CD4-positive, CD25-positive, alpha-beta regulatory T cell (primary cell): ENCODE results near the gene NFAT5. TPM values are rescaled to one million over a fixed set of nuclear protein-coding genes. Genes with fewer than 3 reads are reported as not detected.
A peak's percentile ranks its signal among the peaks of the same experiment; 100 is the strongest.

Source experiments
- ATAC-seq, 2 donors: fragments of 150-1000 bp; cut with Tn5 transposase; one replicate each; pipeline ENCODE4 v1.10.0; 2021; ENCODE audit warnings: low read depth in 2 of 2, moderate number of reproducible peaks in 2 of 2, moderate library complexity in 1 of 2
- DNase-seq, 3 donors: peaks; one replicate each; pipeline versions ENCODE4 v3.0.0 to v3.0.0-alpha.2; 2012 to 2022; ENCODE audit warnings: mixed read lengths in 1 of 3
- H3K27ac ChIP-seq: one replicate; pipeline ENCODE4 v1.7.0; 2013; ENCODE audit warnings: mild to moderate bottlenecking, low read length; ENCODE audit not compliant: insufficient read depth, poor library complexity, severe bottlenecking
- H3K27me3 ChIP-seq: one replicate; pipeline ENCODE4 v1.7.0; 2013; ENCODE audit warnings: low read length; ENCODE audit not compliant: control insufficient read depth, insufficient read depth
- H3K36me3 ChIP-seq: one replicate; pipeline ENCODE4 v1.7.0; 2013; ENCODE audit warnings: mild to moderate bottlenecking, low read length, moderate library complexity; ENCODE audit not compliant: control insufficient read depth, insufficient read depth
- H3K4me1 ChIP-seq: 2 replicates; pipeline ENCODE4 v1.7.0; 2013; ENCODE audit warnings: mild to moderate bottlenecking, low read length; ENCODE audit not compliant: insufficient read depth, control insufficient read depth, poor library complexity, severe bottlenecking
- H3K4me3 ChIP-seq: one replicate; pipeline ENCODE4 v1.7.0; 2013; ENCODE audit warnings: low read depth, mild to moderate bottlenecking, low read length, moderate library complexity
- H3K9me3 ChIP-seq, 2 experiments: 1 replicate in 1 of 2; 2 replicates in 1 of 2; pipeline ENCODE4 v1.7.0; 2013; ENCODE audit warnings: low read length in 2 of 2, mild to moderate bottlenecking in 1 of 2, moderate library complexity in 1 of 2; ENCODE audit not compliant: control insufficient read depth in 2 of 2
- H3K27ac Mint-ChIP-seq, 3 donors: one replicate each; pipeline ENCODE4 v1.8.0; 2020 to 2022; ENCODE audit warnings: mild to moderate bottlenecking in 3 of 3, mixed read lengths in 3 of 3, moderate library complexity in 2 of 3
- H3K27me3 Mint-ChIP-seq: one replicate; pipeline ENCODE4 v1.8.0; 2022; ENCODE audit warnings: mild to moderate bottlenecking, mixed read lengths
- H3K36me3 Mint-ChIP-seq: one replicate; pipeline ENCODE4 v1.8.0; 2020; ENCODE audit warnings: mixed read lengths
- H3K4me1 Mint-ChIP-seq, 4 donors: one replicate each; pipeline ENCODE4 v1.8.0; 2020 to 2022; ENCODE audit warnings: mixed read lengths in 4 of 4, mild to moderate bottlenecking in 1 of 4
- H3K4me3 Mint-ChIP-seq, 4 donors: one replicate each; pipeline ENCODE4 v1.8.0; 2020 to 2022; ENCODE audit warnings: mild to moderate bottlenecking in 4 of 4, mixed read lengths in 4 of 4, moderate library complexity in 3 of 4
- H3K9me3 Mint-ChIP-seq, 7 donors: one replicate each; pipeline ENCODE4 v1.8.0; 2020 to 2022; ENCODE audit warnings: mixed read lengths in 7 of 7, mild to moderate bottlenecking in 3 of 7, moderate library complexity in 2 of 7
- polyA plus RNA-seq, 4 donors: library from polyadenylated mRNA; unstranded; fragments of 300-500 nt; fragmentation: Illumina TruSeq; gene quantifications; one replicate each; pipeline ENCODE4 v1.2.3, GENCODE V29; 2021
- total RNA-seq: library from RNA; stranded (reverse); gene quantifications from one replicate; pipeline ENCODE4 v1.2.3, GENCODE V29; 2022

NFAT5 gene
- total and polyA plus RNA-seq, 5 donors from 2014 or later: 7.0 to 57.6 (median 12.0) TPM

GRCh38 chr16:69601250-69601649, 35.5 kb downstream of the NFAT5 start:
- Mint-ChIP-seq H3K36me3 (peaks cover 8% of the 10 kb centered on the region), H3K9me3 (no peaks in the 10 kb centered on the region), H3K4me3 (no peak overlapping the region), H3K27me3 (no peaks in the 10 kb centered on the region), H3K27ac (no peak overlapping the region), H3K4me1 (peaks cover 22 to 48% (median 37%) of the 10 kb centered on the region in 4 donors)
- H3K4me3 ChIP-seq: no peak overlapping the region
- DNase-seq (no peak), ATAC-seq (no peak)
- no peaks in the 10 kb centered on the region for H3K36me3 ChIP-seq
- no peaks in the 10 kb centered on the region for H3K9me3 ChIP-seq
- no peak overlapping the region for H3K27ac ChIP-seq
- H3K27me3 ChIP-seq: no peaks in the 10 kb centered on the region
- no peaks in the 10 kb centered on the region for H3K4me1 ChIP-seq

GRCh38 chr16:69606985-69607384, 41.2 kb downstream of the NFAT5 start:
- Mint-ChIP-seq H3K27ac (no peak overlapping the region), H3K36me3 (peaks cover 5% of the 10 kb centered on the region), H3K27me3 (no peaks in the 10 kb centered on the region), H3K4me1 (peaks cover 32 to 65% (median 39%) of the 10 kb centered on the region in 4 donors), H3K9me3 (peaks cover 0 to 1% (median 0%) of the 10 kb centered on the region in 7 donors), H3K4me3 (no peak overlapping the region)
- no peaks in the 10 kb centered on the region for H3K9me3 ChIP-seq
- H3K4me1 ChIP-seq: no peaks in the 10 kb centered on the region
- H3K27ac ChIP-seq: no peak overlapping the region
- no peak for ATAC-seq
- no peak for DNase-seq
- H3K36me3 ChIP-seq: no peaks in the 10 kb centered on the region
- no peak overlapping the region for H3K4me3 ChIP-seq
- no peaks in the 10 kb centered on the region for H3K27me3 ChIP-seq

- Histone ChIP-seq H3K4me1 (no peaks in the 10 kb centered on the region), H3K27ac (no peak overlapping the region), H3K9me3 (no peaks in the 10 kb centered on the region), H3K27me3 (no peaks in the 10 kb centered on the region), H3K4me3 (no peak overlapping the region), H3K36me3 (no peaks in the 10 kb centered on the region)
- DNase-seq (no peak), ATAC-seq (no peak)
- H3K27me3 Mint-ChIP-seq: no peaks in the 10 kb centered on the region
- H3K4me3 Mint-ChIP-seq: no peak overlapping the region
- H3K36me3 Mint-ChIP-seq: peaks cover 5% of the 10 kb centered on the region
- H3K9me3 Mint-ChIP-seq: peaks cover 0 to 1% (median 0%) of the 10 kb centered on the region in 7 donors
- peak overlapping the region in 2 of 3 donors; percentile 31 to 50 for H3K27ac Mint-ChIP-seq
- peaks cover 37 to 72% (median 45%) of the 10 kb centered on the region in 4 donors for H3K4me1 Mint-ChIP-seq
These were observed 41.9 kb downstream of the NFAT5 start for GRCh38 chr16:69607674-69608073.

- Histone ChIP-seq H3K4me1 (peaks cover 10% of the 10 kb centered on the region), H3K4me3 (no peak overlapping the region), H3K27me3 (no peaks in the 10 kb centered on the region), H3K36me3 (no peaks in the 10 kb centered on the region), H3K27ac (no peak overlapping the region), H3K9me3 (no peaks in the 10 kb centered on the region)
- Mint-ChIP-seq H3K36me3 (peaks cover 5% of the 10 kb centered on the region), H3K4me1 (peaks cover 50 to 78% (median 56%) of the 10 kb centered on the region in 4 donors), H3K4me3 (peak overlapping the region in 1 of 4 donors; percentile 83), H3K27ac (peak overlapping the region in 2 of 3 donors; percentile 11 to 84), H3K9me3 (peaks cover 0 to 1% (median 0%) of the 10 kb centered on the region in 7 donors), H3K27me3 (no peaks in the 10 kb centered on the region)
- ATAC-seq (no peak), DNase-seq (no peak)
These were observed 44.6 kb downstream of the NFAT5 start for GRCh38 chr16:69610356-69610755.

GRCh38 chr16:69611103-69611640, 45.4 kb downstream of the NFAT5 start:
- H3K4me1 ChIP-seq: peaks cover 10% of the 10 kb centered on the region
- H3K4me3 ChIP-seq: no peak overlapping the region
- peaks cover 8% of the 10 kb centered on the region for H3K36me3 Mint-ChIP-seq
- no peak overlapping the region for H3K27ac ChIP-seq
- no peaks in the 10 kb centered on the region for H3K36me3 ChIP-seq
- ATAC-seq (no peak), DNase-seq (no peak)
- H3K27ac Mint-ChIP-seq: peak overlapping the region in 2 of 3 donors; percentile 18 to 22
- no peaks in the 10 kb centered on the region for H3K27me3 ChIP-seq
- H3K4me1 Mint-ChIP-seq: peaks cover 54 to 80% (median 64%) of the 10 kb centered on the region in 4 donors
- H3K9me3 ChIP-seq: no peaks in the 10 kb centered on the region
- no peaks in the 10 kb centered on the region for H3K27me3 Mint-ChIP-seq
- H3K4me3 Mint-ChIP-seq: no peak overlapping the region
- H3K9me3 Mint-ChIP-seq: peaks cover 0 to 1% (median 0%) of the 10 kb centered on the region in 7 donors

- Histone ChIP-seq H3K27ac (no peak overlapping the region), H3K4me3 (peak overlapping the region; percentile 4), H3K27me3 (no peaks in the 10 kb centered on the region), H3K4me1 (peaks cover 12% of the 10 kb centered on the region), H3K36me3 (no peaks in the 10 kb centered on the region), H3K9me3 (no peaks in the 10 kb centered on the region)
- H3K36me3 Mint-ChIP-seq: peaks cover 7% of the 10 kb centered on the region
- ATAC-seq: peak; percentile 50 to 55
- H3K4me1 Mint-ChIP-seq: peaks cover 54 to 67% (median 58%) of the 10 kb centered on the region in 4 donors
- DNase-seq: peak in 1 of 3 donors; percentile 48
- H3K27ac Mint-ChIP-seq: peak overlapping the region; percentile 49 to 85 (median 59)
- H3K4me3 Mint-ChIP-seq: peak overlapping the region in 1 of 4 donors; percentile 1
- peaks cover 0 to 1% (median 0%) of the 10 kb centered on the region in 7 donors for H3K9me3 Mint-ChIP-seq
- H3K27me3 Mint-ChIP-seq: no peaks in the 10 kb centered on the region
These were observed 47.8 kb downstream of the NFAT5 start for GRCh38 chr16:69613378-69614154.

- Mint-ChIP-seq H3K36me3 (peaks cover 7% of the 10 kb centered on the region), H3K27me3 (no peaks in the 10 kb centered on the region), H3K4me1 (peaks cover 48 to 72% (median 62%) of the 10 kb centered on the region in 4 donors), H3K9me3 (peaks cover 0 to 1% (median 0%) of the 10 kb centered on the region in 7 donors), H3K27ac (peak overlapping the region in 2 of 3 donors; percentile 16 to 89), H3K4me3 (no peak overlapping the region)
- Histone ChIP-seq H3K9me3 (no peaks in the 10 kb centered on the region), H3K4me1 (peaks cover 18% of the 10 kb centered on the region), H3K36me3 (no peaks in the 10 kb centered on the region), H3K27me3 (no peaks in the 10 kb centered on the region), H3K4me3 (no peak overlapping the region), H3K27ac (no peak overlapping the region)
- ATAC-seq (no peak), DNase-seq (no peak)
These were observed 49.8 kb downstream of the NFAT5 start for GRCh38 chr16:69615528-69615927.
